Islet precursor cell (in vitro differentiated cells): ENCODE measurements around the gene FES.
A peak's percentile ranks its signal among the peaks of the same experiment; 100 is the strongest.

Experiments
- DNase-seq: peaks from one replicate; pipeline ENCODE4 v3.0.0-alpha.2; 2018

FES gene

GRCh38 chr15:90933301-90933700 is 49.0 kb downstream of the FES start:
- DNase-seq = no peak

- DNase-seq = peak; percentile 95
These were observed 50.1 kb downstream of the FES start for GRCh38 chr15:90934256-90934948.

GRCh38 chr15:90934949-90935751 is 50.8 kb downstream of the FES start, which contains the start of gene UNC45A:
Gene UNC45A, plus strand, starts transcription at chr15:90935285. Its CDS starts 40 bp downstream, at chr15:90935325.
- DNase-seq = peak; percentile 97

GRCh38 chr15:90936823-90937222 is 52.5 kb downstream of the FES start:
- DNase-seq = no peak

GRCh38 chr15:90938261-90938660 is 54.0 kb downstream of the FES start:
- DNase-seq = no peak

GRCh38 chr15:90939756-90940155 is 55.5 kb downstream of the FES start:
- DNase-seq = no peak

GRCh38 chr15:90941038-90941437 is 56.7 kb downstream of the FES start:
- no peak for DNase-seq

- no peak for DNase-seq
These were observed 58.2 kb downstream of the FES start for GRCh38 chr15:90942354-90943120.

- DNase-seq = no peak
These were observed 60.8 kb downstream of the FES start for GRCh38 chr15:90945091-90945490.
